ENCODE results near the gene IMPA2. TPM values are rescaled to one million over a fixed set of nuclear protein-coding genes. Genes with fewer than 3 reads are reported as not detected.
A peak's percentile ranks its signal among the peaks of the same experiment; 100 is the strongest.

Gene IMPA2
- polyA plus RNA-seq (2013, experiment 1 of 2) = 71.9 TPM
- 69.5 TPM for polyA plus RNA-seq (2013, experiment 2 of 2)

GRCh38 chr18:11981192-11981542, at the start of gene IMPA2:
TSS of gene IMPA2 (plus strand) at chr18:11981507. CDS start at chr18:11981670, 163 bp downstream.
- H4K8ac ChIP-seq (ENCODE audit: low read depth, low read length) = peak within 1 kb of the TSS; percentile 43
- peak within 1 kb of the TSS; percentile 97 for H3K27ac ChIP-seq (replicated peaks; ENCODE audit: low read length)
- H3K27me3 ChIP-seq (ENCODE audit: control insufficient read depth in 3 of 3, insufficient read depth in 3 of 3, low read depth in 1 of 3, low read length in 3 of 3) = no peaks in the 10 kb centered on the region
- peak within 1 kb of the TSS; percentile 99 for H2BK5ac ChIP-seq (ENCODE audit: low read length)
- H2BK120ac ChIP-seq (ENCODE audit: low read depth, low read length) = peak within 1 kb of the TSS; percentile 87
- peaks cover 0 to 3% of the 10 kb centered on the region in 2 donors for H3K9me3 ChIP-seq (replicated peaks in 1 of 2; ENCODE audit: control insufficient read depth in 2 of 2, insufficient read depth in 1 of 2, low read depth in 1 of 2, low read length in 2 of 2)
- peak within 1 kb of the TSS; percentile 79 to 88 for H3K4me3 ChIP-seq (ENCODE audit: low read length in 2 of 2)
- H3K4ac ChIP-seq (ENCODE audit: low read length) = no peak within 1 kb of the TSS
- DNase-seq (ENCODE audit: low spot score) = no peak
- H2AK5ac ChIP-seq (ENCODE audit: low read depth, low read length) = peak within 1 kb of the TSS; percentile 75
- peaks cover 7% of the 10 kb centered on the region for H3K79me1 ChIP-seq (ENCODE audit: low read depth, low read length)
- H3K4me2 ChIP-seq (ENCODE audit: insufficient read depth, low read length, poor library complexity, severe bottlenecking) = peak within 1 kb of the TSS; percentile 98
- H3K36me3 ChIP-seq (replicated peaks in 1 of 2; ENCODE audit: control insufficient read depth in 2 of 2, insufficient read depth in 2 of 2, low read length in 2 of 2) = peaks cover 3 to 6% of the 10 kb centered on the region in 2 donors
- peak within 1 kb of the TSS; percentile 100 for H3K23ac ChIP-seq (ENCODE audit: low read depth, low read length, poor library complexity)
- peak within 1 kb of the TSS; percentile 97 for H2AFZ ChIP-seq (ENCODE audit: low read length)
- no CpG with 5 or more reads among the region's 42 CpGs for WGBS, 2 donors (ENCODE audit: extremely low coverage in 2 of 2, insufficient read length in 2 of 2, insufficient replicate concordance in 1 of 2)
- H4K91ac ChIP-seq (ENCODE audit: low read depth, low read length, poor library complexity) = no peak within 1 kb of the TSS
- H3K9ac ChIP-seq (ENCODE audit: low read depth, low read length, poor library complexity) = peak within 1 kb of the TSS; percentile 92
- H3K14ac ChIP-seq (ENCODE audit: low read length) = peak within 1 kb of the TSS; percentile 89
- H3K18ac ChIP-seq (ENCODE audit: low read length) = peak within 1 kb of the TSS; percentile 99
- H2BK12ac ChIP-seq (ENCODE audit: low read length) = no peak within 1 kb of the TSS
- peak within 1 kb of the TSS; percentile 81 for H2BK15ac ChIP-seq (ENCODE audit: low read length)
- H3K4me1 ChIP-seq (ENCODE audit: control insufficient read depth in 2 of 2, insufficient read depth in 1 of 2, low read depth in 1 of 2, low read length in 2 of 2) = peaks cover 5 to 10% of the 10 kb centered on the region in 2 donors

DNA sequence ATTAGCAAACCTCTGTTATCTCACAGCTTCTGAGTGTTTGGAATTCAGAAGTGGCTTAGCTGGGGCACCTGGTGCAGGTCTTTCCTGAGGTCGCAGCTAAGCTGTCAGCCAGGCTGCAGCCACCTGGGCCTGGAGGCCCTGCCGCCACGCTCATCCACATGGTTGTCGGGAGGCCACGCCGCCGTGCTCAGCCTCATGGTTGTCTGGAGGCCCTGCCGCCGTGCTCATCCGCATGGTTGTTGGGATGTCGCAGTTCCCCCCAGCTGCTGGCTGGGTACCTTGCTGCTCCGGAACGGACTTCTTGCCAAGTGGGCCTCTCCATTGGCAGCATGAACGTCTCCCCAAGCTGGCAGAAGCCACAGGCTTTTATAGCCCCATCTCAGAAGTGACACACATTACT, 48.9 kb upstream of the IMPA2 start:
- no peak overlapping the region for H3K27ac ChIP-seq (replicated peaks; ENCODE audit: low read length)
- H3K9me3 ChIP-seq (replicated peaks in 1 of 2; ENCODE audit: control insufficient read depth in 2 of 2, insufficient read depth in 1 of 2, low read depth in 1 of 2, low read length in 2 of 2) = no peaks in the 10 kb centered on the region
- no peak overlapping the region for H3K9ac ChIP-seq (ENCODE audit: low read depth, low read length, poor library complexity)
- H3K14ac ChIP-seq (ENCODE audit: low read length) = no peak overlapping the region
- H3K23ac ChIP-seq (ENCODE audit: low read depth, low read length, poor library complexity) = no peak overlapping the region
- no peaks in the 10 kb centered on the region for H3K36me3 ChIP-seq (replicated peaks in 1 of 2; ENCODE audit: control insufficient read depth in 2 of 2, insufficient read depth in 2 of 2, low read length in 2 of 2)
- no peak overlapping the region for H4K8ac ChIP-seq (ENCODE audit: low read depth, low read length)
- H3K27me3 ChIP-seq (ENCODE audit: control insufficient read depth in 3 of 3, insufficient read depth in 3 of 3, low read depth in 1 of 3, low read length in 3 of 3) = peaks cover 0 to 3% (median 0%) of the 10 kb centered on the region in 3 experiments
- H4K91ac ChIP-seq (ENCODE audit: low read depth, low read length, poor library complexity) = peak overlapping the region; percentile 94
- no peak for DNase-seq (ENCODE audit: low spot score)
- no peak overlapping the region for H2BK120ac ChIP-seq (ENCODE audit: low read depth, low read length)
- no peak overlapping the region for H3K4me2 ChIP-seq (ENCODE audit: insufficient read depth, low read length, poor library complexity, severe bottlenecking)
- no peak overlapping the region for H2BK5ac ChIP-seq (ENCODE audit: low read length)
- H3K4me1 ChIP-seq (ENCODE audit: control insufficient read depth in 2 of 2, insufficient read depth in 1 of 2, low read depth in 1 of 2, low read length in 2 of 2) = no peaks in the 10 kb centered on the region
- H2AK5ac ChIP-seq (ENCODE audit: low read depth, low read length) = no peak overlapping the region
- H3K79me1 ChIP-seq (ENCODE audit: low read depth, low read length) = no peaks in the 10 kb centered on the region
- peak overlapping the region; percentile 52 for H3K18ac ChIP-seq (ENCODE audit: low read length)
- H3K4me3 ChIP-seq (ENCODE audit: low read length in 2 of 2) = peak overlapping the region in 1 of 2 donors; percentile 54
- H3K4ac ChIP-seq (ENCODE audit: low read length) = no peak overlapping the region
- H2BK12ac ChIP-seq (ENCODE audit: low read length) = no peak overlapping the region
- no peak overlapping the region for H2BK15ac ChIP-seq (ENCODE audit: low read length)
- no peak overlapping the region for H2AFZ ChIP-seq (ENCODE audit: low read length)
- WGBS, 2 donors (ENCODE audit: extremely low coverage in 2 of 2, insufficient read length in 2 of 2, insufficient replicate concordance in 1 of 2) = no CpG with 5 or more reads among the region's 14 CpGs

- Histone ChIP-seq H3K14ac (ENCODE audit: low read length) (no peak overlapping the region), H3K23ac (ENCODE audit: low read depth, low read length, poor library complexity) (no peak overlapping the region), H3K9ac (ENCODE audit: low read depth, low read length, poor library complexity) (no peak overlapping the region), H4K8ac (ENCODE audit: low read depth, low read length) (no peak overlapping the region), H3K4ac (ENCODE audit: low read length) (no peak overlapping the region), H3K4me3 (ENCODE audit: low read length in 2 of 2) (no peak overlapping the region), H2AFZ (ENCODE audit: low read length) (no peak overlapping the region), H3K4me1 (ENCODE audit: control insufficient read depth in 2 of 2, insufficient read depth in 1 of 2, low read depth in 1 of 2, low read length in 2 of 2) (no peaks in the 10 kb centered on the region), H4K91ac (ENCODE audit: low read depth, low read length, poor library complexity) (no peak overlapping the region), H3K4me2 (ENCODE audit: insufficient read depth, low read length, poor library complexity, severe bottlenecking) (no peak overlapping the region), H3K27ac (replicated peaks; ENCODE audit: low read length) (no peak overlapping the region), H2AK5ac (ENCODE audit: low read depth, low read length) (no peak overlapping the region), H2BK12ac (ENCODE audit: low read length) (no peak overlapping the region), H2BK120ac (ENCODE audit: low read depth, low read length) (no peak overlapping the region), H3K79me1 (ENCODE audit: low read depth, low read length) (no peaks in the 10 kb centered on the region), H2BK15ac (ENCODE audit: low read length) (no peak overlapping the region), H3K9me3 (replicated peaks in 1 of 2; ENCODE audit: control insufficient read depth in 2 of 2, insufficient read depth in 1 of 2, low read depth in 1 of 2, low read length in 2 of 2) (no peaks in the 10 kb centered on the region), H2BK5ac (ENCODE audit: low read length) (no peak overlapping the region), H3K18ac (ENCODE audit: low read length) (no peak overlapping the region), H3K27me3 (ENCODE audit: control insufficient read depth in 3 of 3, insufficient read depth in 3 of 3, low read depth in 1 of 3, low read length in 3 of 3) (no peaks in the 10 kb centered on the region), H3K36me3 (replicated peaks in 1 of 2; ENCODE audit: control insufficient read depth in 2 of 2, insufficient read depth in 2 of 2, low read length in 2 of 2) (no peaks in the 10 kb centered on the region)
- WGBS, 2 donors (ENCODE audit: extremely low coverage in 2 of 2, insufficient read length in 2 of 2, insufficient replicate concordance in 1 of 2) = no CpG with 5 or more reads among the region's 4 CpGs
- peak; percentile 54 for DNase-seq (ENCODE audit: low spot score)
These were observed 43.3 kb upstream of the IMPA2 start for GRCh38 chr18:11937874-11938478.

- Histone ChIP-seq H2BK120ac (ENCODE audit: low read depth, low read length) (no peak overlapping the region), H3K9me3 (replicated peaks in 1 of 2; ENCODE audit: control insufficient read depth in 2 of 2, insufficient read depth in 1 of 2, low read depth in 1 of 2, low read length in 2 of 2) (peaks cover 0 to 3% of the 10 kb centered on the region in 2 donors), H3K4me2 (ENCODE audit: insufficient read depth, low read length, poor library complexity, severe bottlenecking) (no peak overlapping the region), H3K18ac (ENCODE audit: low read length) (no peak overlapping the region), H2BK5ac (ENCODE audit: low read length) (no peak overlapping the region), H3K79me1 (ENCODE audit: low read depth, low read length) (no peaks in the 10 kb centered on the region), H2AK5ac (ENCODE audit: low read depth, low read length) (no peak overlapping the region), H3K27me3 (ENCODE audit: control insufficient read depth in 3 of 3, insufficient read depth in 3 of 3, low read depth in 1 of 3, low read length in 3 of 3) (no peaks in the 10 kb centered on the region), H3K9ac (ENCODE audit: low read depth, low read length, poor library complexity) (no peak overlapping the region), H3K4me3 (ENCODE audit: low read length in 2 of 2) (no peak overlapping the region), H3K14ac (ENCODE audit: low read length) (no peak overlapping the region), H3K27ac (replicated peaks; ENCODE audit: low read length) (no peak overlapping the region), H3K36me3 (replicated peaks in 1 of 2; ENCODE audit: control insufficient read depth in 2 of 2, insufficient read depth in 2 of 2, low read length in 2 of 2) (no peaks in the 10 kb centered on the region), H2BK12ac (ENCODE audit: low read length) (no peak overlapping the region), H4K8ac (ENCODE audit: low read depth, low read length) (no peak overlapping the region), H2AFZ (ENCODE audit: low read length) (no peak overlapping the region), H2BK15ac (ENCODE audit: low read length) (no peak overlapping the region), H3K23ac (ENCODE audit: low read depth, low read length, poor library complexity) (no peak overlapping the region), H4K91ac (ENCODE audit: low read depth, low read length, poor library complexity) (no peak overlapping the region), H3K4ac (ENCODE audit: low read length) (no peak overlapping the region), H3K4me1 (ENCODE audit: control insufficient read depth in 2 of 2, insufficient read depth in 1 of 2, low read depth in 1 of 2, low read length in 2 of 2) (no peaks in the 10 kb centered on the region)
- no peak for DNase-seq (ENCODE audit: low spot score)
- WGBS, 2 donors (ENCODE audit: extremely low coverage in 2 of 2, insufficient read length in 2 of 2, insufficient replicate concordance in 1 of 2) = no CpG with 5 or more reads among the region's 2 CpGs
These were observed 40.4 kb upstream of the IMPA2 start for GRCh38 chr18:11940956-11941355.
